GM12892 (cell line): ENCODE results near the gene MEGF11.

Source experiments
- POLR2A ChIP-seq: IDR thresholded peaks from 2 replicates; pipeline ENCODE4 v1.6.1; 2011; ENCODE audit warnings: low read depth, low read length, control low read depth
- POLR2AphosphoS5 ChIP-seq: IDR thresholded peaks from 2 replicates; pipeline ENCODE4 v1.6.1; 2011; ENCODE audit warnings: low read depth, low read length, control low read depth
- TAF1 ChIP-seq: IDR thresholded peaks from 2 replicates; pipeline ENCODE4 v1.6.1; 2011; ENCODE audit warnings: low read depth, mild to moderate bottlenecking, control low read depth, low read length, borderline replicate concordance

DNA sequence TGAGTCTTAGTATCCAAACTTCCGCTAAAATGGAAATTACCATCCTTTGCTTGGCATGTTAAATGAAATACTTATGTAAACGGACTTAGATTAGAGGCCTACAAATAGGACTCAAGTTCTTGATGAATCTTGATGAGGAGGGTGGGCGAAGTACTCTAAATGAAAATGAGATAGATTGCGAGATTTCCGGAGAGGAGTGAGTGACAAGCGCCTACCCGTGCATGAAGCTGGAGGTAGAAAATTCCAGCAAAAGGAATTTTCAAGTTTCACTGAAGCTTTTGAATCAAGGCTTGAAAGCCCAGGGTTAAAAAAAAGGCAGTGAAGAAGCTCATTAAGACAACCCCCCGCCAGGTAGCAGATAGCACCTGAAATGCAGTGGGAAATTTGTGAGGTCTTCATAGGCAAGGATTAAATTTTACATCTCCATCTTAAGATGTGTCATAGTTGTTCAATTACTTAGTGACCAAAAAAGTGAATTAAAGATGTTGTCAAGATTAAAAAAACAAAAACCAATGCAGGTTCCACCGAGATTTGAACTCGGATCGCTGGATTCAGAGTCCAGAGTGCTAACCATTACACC, 384.9 kb downstream of the MEGF11 start:
- TF ChIP-seq POLR2A (no peak), POLR2AphosphoS5 (no peak), TAF1 (no peak)
